ENCODE data around the gene RBMS2. TPM values are rescaled to one million over a fixed set of nuclear protein-coding genes. Genes with fewer than 3 reads are reported as not detected.

RBMS2 gene
- polyA plus RNA-seq, 1 donor (not counting 4 experiments of a cell fraction or from before 2014, with no cell fraction given) = 64.5 TPM

- Histone ChIP-seq H3K79me2 (ENCODE audit: control insufficient read depth, insufficient read depth, low read length) (peaks cover 92% of the 10 kb centered on the region), H3K4me2 (ENCODE audit: control insufficient read depth, extremely low read depth, insufficient read depth, low read depth, low read length) (no peak overlapping the region), H2AFZ (ENCODE audit: control insufficient read depth, low read length) (no peak overlapping the region), H3K27ac (ENCODE audit: control insufficient read depth, insufficient read depth, low read length) (no peak overlapping the region), H3K36me3 (ENCODE audit: control insufficient read depth in 2 of 2, extremely low read depth in 1 of 2, insufficient read depth in 2 of 2, low read length in 2 of 2) (peaks cover 2 to 10% of the 10 kb centered on the region in 2 experiments), H3K4me1 (ENCODE audit: control insufficient read depth, extremely low read depth, insufficient read depth, low read length) (peaks cover 28% of the 10 kb centered on the region), H3K4me3 (ENCODE audit: control insufficient read depth in 2 of 3, extremely low read depth in 1 of 3, insufficient read depth in 2 of 3, low read depth in 1 of 3, low read length in 3 of 3) (no peak overlapping the region), H3K9me3 (ENCODE audit: control insufficient read depth, low read depth, low read length) (no peaks in the 10 kb centered on the region), H3K9me1 (ENCODE audit: control insufficient read depth, extremely low read depth, insufficient read depth, low read length) (no peaks in the 10 kb centered on the region), H3K27me3 (ENCODE audit: control insufficient read depth, extremely low read depth, insufficient read depth, low read length) (no peaks in the 10 kb centered on the region), H3K9ac (ENCODE audit: control insufficient read depth, extremely low read depth, insufficient read depth, low read length) (no peak overlapping the region), H4K20me1 (ENCODE audit: control insufficient read depth, extremely low read depth, insufficient read depth, low read length) (no peaks in the 10 kb centered on the region)
- dilution Hi-C loops (cut with MboI; ENCODE audit: extremely low pct_ligation_motif_present, low sequenced_read_pairs) = no loop called here
- TF ChIP-seq CTCF (optimal IDR thresholded peaks at IDR 0.05 in 1 of 3, IDR thresholded peaks at IDR 0.05 in 1 of 3, conservative IDR thresholded peaks at IDR 0.05 in 1 of 3; ENCODE audit: extremely low read depth in 1 of 3, insufficient read depth in 2 of 3, low read length in 3 of 3) (no peak), EZH2 (IDR thresholded peaks at IDR 0.05; ENCODE audit: low read length) (no peak)
- FAIRE-seq (no peak), DNase-seq (ENCODE audit: low read depth, low spot score) (no peak)
These were observed 8.0 kb downstream of the RBMS2 start for GRCh38 chr12:56529656-56530055.

GRCh38 chr12:56530390-56531055 lies 8.9 kb downstream of the RBMS2 start:
- H3K4me1 ChIP-seq (ENCODE audit: control insufficient read depth, extremely low read depth, insufficient read depth, low read length) = peaks cover 28% of the 10 kb centered on the region
- H4K20me1 ChIP-seq (ENCODE audit: control insufficient read depth, extremely low read depth, insufficient read depth, low read length) = no peaks in the 10 kb centered on the region
- no peak overlapping the region for H3K9ac ChIP-seq (ENCODE audit: control insufficient read depth, extremely low read depth, insufficient read depth, low read length)
- no peak overlapping the region for H3K4me2 ChIP-seq (ENCODE audit: control insufficient read depth, extremely low read depth, insufficient read depth, low read depth, low read length)
- H3K27ac ChIP-seq (ENCODE audit: control insufficient read depth, insufficient read depth, low read length) = no peak overlapping the region
- DNase-seq (ENCODE audit: low read depth, low spot score) (no peak), FAIRE-seq (no peak)
- no peak for TF ChIP-seq CTCF (optimal IDR thresholded peaks at IDR 0.05 in 1 of 3, IDR thresholded peaks at IDR 0.05 in 1 of 3, conservative IDR thresholded peaks at IDR 0.05 in 1 of 3; ENCODE audit: extremely low read depth in 1 of 3, insufficient read depth in 2 of 3, low read length in 3 of 3)
- no peak for TF ChIP-seq EZH2 (IDR thresholded peaks at IDR 0.05; ENCODE audit: low read length)
- no peaks in the 10 kb centered on the region for H3K9me3 ChIP-seq (ENCODE audit: control insufficient read depth, low read depth, low read length)
- H3K79me2 ChIP-seq (ENCODE audit: control insufficient read depth, insufficient read depth, low read length) = peaks cover 90% of the 10 kb centered on the region
- dilution Hi-C loops (cut with MboI; ENCODE audit: extremely low pct_ligation_motif_present, low sequenced_read_pairs) = no loop called here
- H2AFZ ChIP-seq (ENCODE audit: control insufficient read depth, low read length) = no peak overlapping the region
- H3K36me3 ChIP-seq (ENCODE audit: control insufficient read depth in 2 of 2, extremely low read depth in 1 of 2, insufficient read depth in 2 of 2, low read length in 2 of 2) = peaks cover 2 to 10% of the 10 kb centered on the region in 2 experiments
- no peaks in the 10 kb centered on the region for H3K9me1 ChIP-seq (ENCODE audit: control insufficient read depth, extremely low read depth, insufficient read depth, low read length)
- no peak overlapping the region for H3K4me3 ChIP-seq (ENCODE audit: control insufficient read depth in 2 of 3, extremely low read depth in 1 of 3, insufficient read depth in 2 of 3, low read depth in 1 of 3, low read length in 3 of 3)
- H3K27me3 ChIP-seq (ENCODE audit: control insufficient read depth, extremely low read depth, insufficient read depth, low read length) = no peaks in the 10 kb centered on the region
